Activated naive CD8-positive, alpha-beta T cell treated with anti-CD3 and anti-CD28 coated beads, Interleukin-2, amount 50 U/mL, for 24 hours (primary cell): ENCODE data around the gene NDUFS8.

Experiments used
- ATAC-seq: fragments of 150-1000 bp; cut with Tn5 transposase; one replicate; pipeline ENCODE4 v1.10.0; 2021
- DNase-seq: peaks from one replicate; pipeline ENCODE4 v3.0.0; 2021
- H3K27ac Mint-ChIP-seq: one replicate; pipeline ENCODE4 v1.8.0; 2021; ENCODE audit warnings: mild to moderate bottlenecking, mixed read lengths
- H3K27me3 Mint-ChIP-seq: one replicate; pipeline ENCODE4 v1.8.0; 2021; ENCODE audit warnings: mixed read lengths
- H3K36me3 Mint-ChIP-seq: one replicate; pipeline ENCODE4 v1.8.0; 2021; ENCODE audit warnings: low read depth, mixed read lengths
- H3K4me1 Mint-ChIP-seq: one replicate; pipeline ENCODE4 v1.8.0; 2021; ENCODE audit warnings: mixed read lengths
- H3K4me3 Mint-ChIP-seq: one replicate; pipeline ENCODE4 v1.8.0; 2021; ENCODE audit warnings: mild to moderate bottlenecking, moderate library complexity, mixed read lengths
- H3K9me3 Mint-ChIP-seq: one replicate; pipeline ENCODE4 v1.8.0; 2021; ENCODE audit warnings: mixed read lengths

The NDUFS8 gene

DNA sequence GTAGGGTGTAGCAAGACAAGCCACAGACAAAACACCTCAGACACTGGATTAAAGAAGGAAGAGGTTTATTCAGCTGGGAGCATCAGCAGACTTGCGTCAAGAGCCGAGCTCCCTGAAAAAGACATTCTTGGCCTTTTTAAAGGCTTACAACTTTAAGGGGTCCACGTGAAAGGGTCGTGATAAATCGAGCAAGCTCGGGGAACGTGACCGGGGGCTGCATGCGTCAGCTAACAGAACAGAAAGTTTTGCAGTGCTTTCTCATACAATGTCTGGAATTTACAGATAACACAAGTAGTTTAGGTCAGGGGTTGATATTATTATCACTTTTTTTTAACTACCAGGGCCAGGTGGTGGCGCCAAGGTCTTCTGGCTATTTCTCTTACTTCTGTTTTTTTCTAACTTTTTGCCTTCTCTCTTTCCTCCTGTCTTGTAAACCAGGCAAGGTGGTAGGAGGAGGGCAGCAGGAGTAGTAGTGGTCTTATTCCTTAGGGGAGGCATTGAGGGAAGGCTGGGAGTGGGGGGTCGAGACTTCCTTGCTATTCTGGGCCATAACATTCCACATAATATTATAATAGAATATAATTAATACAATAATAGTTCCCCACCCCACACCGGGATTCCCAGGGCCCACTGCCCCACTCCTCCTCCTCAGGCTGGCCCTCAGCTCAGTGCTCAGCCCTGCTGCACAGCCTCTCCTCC is 20.9 kb upstream of the NDUFS8 start:
- Mint-ChIP-seq H3K4me3 (no peak overlapping the region), H3K4me1 (peaks cover 14% of the 10 kb centered on the region), H3K27ac (no peak overlapping the region), H3K9me3 (no peaks in the 10 kb centered on the region), H3K27me3 (peaks cover 2% of the 10 kb centered on the region), H3K36me3 (no peaks in the 10 kb centered on the region)
- ATAC-seq (no peak), DNase-seq (no peak)

DNA sequence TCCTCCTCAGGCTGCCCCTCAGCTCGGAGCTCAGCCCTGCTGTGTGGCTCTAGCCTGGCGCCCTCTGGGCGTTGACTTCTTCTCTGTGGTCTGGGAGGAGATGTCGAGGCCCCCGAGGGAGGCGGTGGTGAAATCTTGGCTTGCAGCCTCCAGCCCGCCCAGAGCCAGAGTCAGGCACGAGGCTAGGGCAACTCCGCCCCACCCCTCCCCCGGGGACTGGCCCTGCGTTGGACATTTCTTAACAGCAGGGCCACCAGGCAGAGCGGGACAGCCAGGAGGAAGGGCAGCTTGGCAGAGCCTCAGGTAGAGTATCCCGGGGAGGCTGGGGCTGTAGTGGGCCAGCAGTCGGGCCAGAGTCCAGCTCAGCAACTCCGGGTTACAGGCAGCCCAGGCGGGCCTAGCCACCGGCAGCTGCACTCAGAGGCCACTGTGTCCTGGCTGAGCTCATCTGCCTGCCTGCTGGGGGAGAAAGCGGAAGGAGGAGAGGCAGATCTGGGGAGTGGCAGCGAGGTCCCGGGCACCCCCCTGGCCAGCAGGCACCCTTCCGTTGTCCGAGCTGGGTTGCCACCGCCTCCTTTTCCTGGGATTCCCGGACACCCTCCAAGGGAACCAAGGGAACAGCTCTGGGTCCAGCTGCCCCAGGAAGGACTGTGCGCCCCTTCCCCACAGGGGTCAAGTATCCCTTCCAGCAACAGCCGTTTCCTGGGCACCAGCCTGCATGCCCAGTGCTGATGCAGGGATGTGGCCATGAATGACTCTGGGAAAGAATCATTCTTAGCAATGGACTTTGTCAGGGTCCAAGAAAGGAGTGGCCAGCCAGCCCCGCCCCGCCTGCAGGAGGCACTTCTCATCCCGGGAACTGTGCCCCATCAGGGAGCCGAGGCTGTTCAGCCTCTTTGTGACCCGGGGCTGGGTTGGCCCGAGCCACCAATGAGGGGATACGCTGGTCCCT is 20.1 kb upstream of the NDUFS8 start, which contains the start of gene ALDH3B1:
ALDH3B1 (plus strand) TSS at position 238 of the 952 bp plus-strand sequence. CDS start 4,971 bp downstream, outside the sequence.
- Mint-ChIP-seq H3K4me1 (peaks cover 8% of the 10 kb centered on the region), H3K36me3 (no peaks in the 10 kb centered on the region), H3K27me3 (peaks cover 2% of the 10 kb centered on the region), H3K27ac (no peak within 1 kb of the TSS), H3K4me3 (no peak within 1 kb of the TSS), H3K9me3 (no peaks in the 10 kb centered on the region)
- peak; percentile 8 for ATAC-seq
- no peak for DNase-seq

DNA sequence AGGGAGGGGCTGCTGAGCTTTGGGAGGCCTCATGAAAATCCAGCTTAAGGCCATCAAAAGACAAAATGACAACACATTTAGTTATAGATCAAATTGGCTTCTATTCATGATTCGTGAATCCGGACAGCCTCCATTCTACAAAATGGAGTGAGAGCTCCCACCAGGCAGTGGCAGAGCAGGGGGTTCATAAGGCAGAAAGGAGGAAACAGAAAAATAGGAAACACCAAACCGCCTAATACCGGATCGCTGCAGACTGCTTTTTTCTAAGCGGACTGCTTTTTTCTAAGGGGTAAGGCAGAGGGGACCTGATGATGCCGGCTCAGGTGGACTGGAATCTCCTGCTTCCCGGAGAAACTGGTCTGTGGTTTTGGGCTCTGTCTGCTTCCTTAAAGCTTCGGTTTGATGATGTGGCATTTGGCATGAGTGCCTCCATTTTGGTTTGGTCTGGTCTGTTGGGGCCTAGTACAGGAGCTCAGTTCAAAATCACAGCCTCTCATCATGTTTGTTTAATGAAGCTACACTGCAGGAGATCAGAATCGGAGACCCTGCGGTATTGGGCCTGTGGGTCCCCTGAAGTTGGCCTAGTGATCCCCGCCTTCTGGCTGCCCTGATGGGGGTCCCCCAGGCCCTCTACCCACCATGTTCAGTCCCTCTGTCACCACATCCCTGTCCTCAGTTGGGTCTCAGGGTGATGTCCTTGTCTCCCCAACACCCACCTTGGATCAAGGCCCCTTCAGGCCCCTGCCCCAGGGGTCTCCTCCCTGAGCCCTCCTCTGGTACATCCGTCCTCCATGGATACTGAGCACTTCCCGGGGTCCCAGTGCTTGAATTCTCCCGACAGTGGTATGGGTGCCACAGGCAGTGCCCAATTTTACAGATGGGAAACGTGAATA is 19.2 kb upstream of the NDUFS8 start:
- H3K27me3 Mint-ChIP-seq, result peaks cover 2% of the 10 kb centered on the region
- H3K27ac Mint-ChIP-seq, result no peak overlapping the region
- H3K4me1 Mint-ChIP-seq, result peaks cover 8% of the 10 kb centered on the region
- no peaks in the 10 kb centered on the region for H3K36me3 Mint-ChIP-seq
- H3K4me3 Mint-ChIP-seq, result no peak overlapping the region
- ATAC-seq (no peak), DNase-seq (no peak)
- H3K9me3 Mint-ChIP-seq, result no peaks in the 10 kb centered on the region

DNA sequence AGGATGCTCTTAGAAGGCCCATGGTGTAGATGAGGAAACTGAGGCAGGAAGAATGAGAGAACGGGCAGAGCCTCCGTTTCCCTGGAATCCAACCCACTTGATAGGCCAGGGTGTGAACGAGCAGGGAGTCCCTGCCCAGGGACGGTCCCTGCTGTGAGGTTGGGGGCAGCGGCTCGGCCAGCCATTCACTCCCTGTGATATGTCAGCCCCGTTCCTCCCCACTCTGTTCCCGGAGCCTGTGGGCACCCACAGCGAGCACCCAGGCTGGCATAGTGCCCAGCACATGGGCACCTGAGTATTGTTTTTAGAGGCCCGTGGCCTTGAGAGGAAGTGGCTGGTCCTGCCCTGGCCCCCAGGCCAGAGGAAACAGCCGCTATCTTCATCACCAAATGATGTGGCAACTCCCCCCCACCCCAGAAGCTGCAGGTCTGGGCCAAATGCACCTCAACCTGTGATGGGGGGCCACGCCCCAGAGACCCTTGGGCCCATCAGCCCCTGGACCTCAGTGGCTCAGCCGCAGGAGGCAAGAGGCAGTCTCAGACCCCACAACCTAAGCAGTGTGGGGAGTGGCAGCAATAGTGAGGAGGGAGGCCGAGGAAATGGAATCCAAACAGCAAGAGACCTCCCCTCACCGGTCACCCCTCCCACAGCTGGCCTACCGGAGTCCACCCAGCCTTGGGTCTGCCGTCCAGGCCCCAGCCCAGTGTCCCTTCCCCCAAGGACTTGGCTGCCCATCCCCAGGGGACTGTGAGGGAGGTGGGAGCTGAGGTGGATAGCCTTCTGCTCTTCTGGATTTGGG is 18.2 kb upstream of the NDUFS8 start:
- ATAC-seq (no peak), DNase-seq (no peak)
- Mint-ChIP-seq H3K4me3 (no peak overlapping the region), H3K36me3 (no peaks in the 10 kb centered on the region), H3K27ac (no peak overlapping the region), H3K9me3 (no peaks in the 10 kb centered on the region), H3K4me1 (peaks cover 8% of the 10 kb centered on the region), H3K27me3 (peaks cover 2% of the 10 kb centered on the region)

DNA sequence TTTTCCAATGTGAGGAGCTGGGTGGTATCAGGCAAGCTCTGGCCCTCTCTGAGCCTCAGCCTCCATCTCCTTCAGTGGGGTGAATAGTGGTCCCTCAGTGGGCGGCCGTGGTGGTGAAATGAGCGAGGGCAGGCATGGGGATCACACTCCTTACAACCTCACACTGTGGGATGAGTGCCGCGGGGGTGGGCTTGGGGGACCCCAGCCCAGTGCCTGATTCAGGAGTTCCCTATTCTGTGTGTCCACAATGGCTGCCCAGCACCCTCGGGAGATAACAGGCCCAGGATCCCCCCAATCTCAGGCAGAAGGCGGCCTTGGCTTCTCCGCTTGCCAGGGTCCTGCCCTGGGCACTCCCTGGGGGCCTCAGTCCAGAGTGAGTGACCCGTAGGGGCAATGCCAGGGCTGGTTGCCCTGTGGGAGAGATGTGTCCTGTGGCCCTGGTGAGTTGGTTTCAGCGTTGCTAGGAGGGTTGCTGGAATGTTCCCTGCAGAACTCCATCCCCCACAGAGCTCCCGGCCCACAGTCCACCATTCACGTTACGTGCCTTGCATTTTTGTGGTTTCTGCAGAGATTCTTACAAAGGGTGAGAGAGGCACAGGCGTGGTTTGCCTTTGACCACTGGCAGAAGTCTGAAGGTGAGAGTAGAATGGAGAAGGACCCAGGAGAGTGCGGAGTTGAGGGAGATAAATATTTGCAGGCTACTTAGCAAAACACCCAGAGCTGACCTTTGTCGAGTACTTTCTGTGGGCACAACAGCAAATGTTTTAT is 17.5 kb upstream of the NDUFS8 start:
- H3K4me3 Mint-ChIP-seq, result no peak overlapping the region
- no peaks in the 10 kb centered on the region for H3K36me3 Mint-ChIP-seq
- H3K27ac Mint-ChIP-seq, result no peak overlapping the region
- H3K9me3 Mint-ChIP-seq, result no peaks in the 10 kb centered on the region
- H3K27me3 Mint-ChIP-seq, result peaks cover 2% of the 10 kb centered on the region
- peaks cover 8% of the 10 kb centered on the region for H3K4me1 Mint-ChIP-seq
- DNase-seq (no peak), ATAC-seq (no peak)

DNA sequence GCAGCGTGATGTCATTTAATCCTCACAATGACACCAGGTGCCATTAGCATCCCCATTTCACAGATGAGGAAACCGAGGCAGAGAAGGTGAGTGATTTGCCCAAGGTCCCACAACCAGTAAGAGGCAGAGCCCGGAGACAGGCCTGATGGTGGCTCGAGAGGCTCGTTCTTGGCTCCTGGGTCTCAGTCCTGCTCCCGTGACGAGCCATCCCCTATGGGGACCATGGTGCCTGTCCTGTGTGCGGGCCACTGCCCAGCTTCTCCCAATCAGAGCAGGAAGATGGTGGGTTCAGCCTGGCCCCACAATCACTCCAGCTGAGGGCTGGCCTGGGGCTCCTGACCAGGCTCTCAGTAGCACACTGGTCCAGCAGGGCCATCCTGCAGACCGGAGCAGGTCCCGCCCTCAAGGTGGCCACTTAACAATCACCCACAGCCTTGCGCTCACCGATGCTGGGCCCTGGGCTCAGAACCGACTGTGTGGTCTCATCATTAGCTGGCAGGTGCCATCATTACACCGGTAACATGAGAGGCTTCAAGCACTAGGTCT is 16.8 kb upstream of the NDUFS8 start:
- no peak for ATAC-seq
- H3K9me3 Mint-ChIP-seq, result no peaks in the 10 kb centered on the region
- H3K27me3 Mint-ChIP-seq, result peaks cover 2% of the 10 kb centered on the region
- H3K36me3 Mint-ChIP-seq, result no peaks in the 10 kb centered on the region
- no peak overlapping the region for H3K27ac Mint-ChIP-seq
- DNase-seq, result no peak
- peaks cover 8% of the 10 kb centered on the region for H3K4me1 Mint-ChIP-seq
- H3K4me3 Mint-ChIP-seq, result no peak overlapping the region

DNA sequence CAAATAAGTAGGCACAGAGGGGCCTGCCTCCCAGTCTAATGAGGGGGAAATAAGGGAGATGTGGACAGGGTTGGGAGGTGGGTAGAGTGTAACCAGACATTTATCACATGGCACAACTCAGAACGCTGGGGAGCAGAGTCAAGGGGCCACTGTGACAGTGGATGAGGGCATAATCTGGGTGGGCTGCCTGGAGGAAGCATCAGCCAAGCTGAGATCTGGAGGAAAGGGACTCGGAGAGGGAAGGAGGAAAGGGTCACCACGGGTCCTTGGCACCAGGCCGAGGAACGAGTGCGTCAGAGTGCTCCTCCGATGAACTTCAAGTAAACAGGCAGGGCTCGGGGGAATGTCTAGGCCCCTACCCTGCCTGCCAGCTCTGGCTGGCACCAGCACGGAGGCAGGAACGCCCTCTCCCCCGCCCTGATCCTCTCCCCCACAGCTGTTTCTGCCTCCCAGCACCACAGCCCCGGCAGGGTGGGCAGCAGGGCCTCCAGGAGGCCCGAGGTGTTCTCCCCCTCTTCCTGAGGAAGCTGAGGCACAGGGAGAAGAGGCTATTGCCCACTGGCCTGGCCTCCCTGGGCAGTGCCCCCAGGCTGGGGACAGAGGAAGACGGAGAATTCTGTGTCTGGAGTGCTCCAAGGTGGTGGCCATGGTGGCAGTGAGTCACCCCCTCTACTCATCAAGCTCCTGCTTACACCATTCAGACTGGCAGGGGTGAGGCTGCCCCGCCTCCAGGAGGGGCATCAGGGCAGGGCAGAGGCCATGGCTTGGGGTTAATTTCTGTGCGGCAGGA is 16.1 kb upstream of the NDUFS8 start:
- no peak for DNase-seq
- Mint-ChIP-seq H3K27me3 (peaks cover 2% of the 10 kb centered on the region), H3K9me3 (no peaks in the 10 kb centered on the region), H3K4me3 (no peak overlapping the region), H3K4me1 (peaks cover 4% of the 10 kb centered on the region), H3K27ac (no peak overlapping the region), H3K36me3 (no peaks in the 10 kb centered on the region)
- ATAC-seq, result peak; percentile 53

DNA sequence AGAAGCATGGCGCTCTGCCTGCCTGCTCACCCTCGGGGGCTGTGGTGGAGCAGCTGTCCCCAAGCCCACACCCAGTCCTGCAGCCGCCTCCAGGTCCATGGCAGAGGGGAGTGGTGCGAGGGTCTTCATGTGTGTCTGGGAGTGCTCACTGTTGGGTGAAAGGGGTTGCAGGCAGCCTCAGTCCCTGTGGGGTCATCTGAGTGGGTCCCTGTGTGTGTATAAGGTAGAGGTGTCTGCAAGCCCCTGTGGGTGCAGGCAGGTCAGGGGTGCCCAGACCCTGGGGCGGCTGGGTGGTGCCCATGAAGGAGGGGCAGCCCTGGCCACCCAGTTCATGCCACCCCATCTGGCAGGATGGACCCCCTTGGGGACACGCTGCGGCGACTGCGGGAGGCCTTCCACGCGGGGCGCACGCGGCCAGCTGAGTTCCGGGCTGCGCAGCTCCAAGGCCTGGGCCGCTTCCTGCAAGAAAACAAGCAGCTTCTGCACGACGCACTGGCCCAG is 15.5 kb upstream of the NDUFS8 start:
- H3K4me1 Mint-ChIP-seq, result no peaks in the 10 kb centered on the region
- no peak overlapping the region for H3K27ac Mint-ChIP-seq
- H3K36me3 Mint-ChIP-seq, result no peaks in the 10 kb centered on the region
- ATAC-seq (no peak), DNase-seq (no peak)
- peaks cover 4% of the 10 kb centered on the region for H3K27me3 Mint-ChIP-seq
- no peak overlapping the region for H3K4me3 Mint-ChIP-seq
- no peaks in the 10 kb centered on the region for H3K9me3 Mint-ChIP-seq

DNA sequence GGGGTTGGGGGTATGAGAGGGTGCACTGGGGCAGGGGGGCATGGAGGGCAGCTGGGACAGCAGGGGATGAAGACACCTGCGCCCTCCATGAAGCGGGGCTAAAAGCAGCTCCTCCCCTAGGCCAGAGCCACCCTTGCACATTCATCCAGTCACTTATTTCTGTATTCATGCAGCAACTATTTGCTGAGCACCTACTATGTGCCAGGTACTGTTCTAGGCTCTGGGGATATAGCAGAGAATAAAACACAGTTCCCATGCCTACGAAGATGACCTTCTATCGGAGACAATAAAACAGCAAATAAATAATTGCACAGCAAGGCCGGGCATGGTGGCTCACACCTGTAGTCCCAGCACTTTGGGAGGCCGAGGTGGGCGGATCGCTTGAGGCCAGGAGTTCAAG is 15.0 kb upstream of the NDUFS8 start:
- H3K36me3 Mint-ChIP-seq, result no peaks in the 10 kb centered on the region

DNA sequence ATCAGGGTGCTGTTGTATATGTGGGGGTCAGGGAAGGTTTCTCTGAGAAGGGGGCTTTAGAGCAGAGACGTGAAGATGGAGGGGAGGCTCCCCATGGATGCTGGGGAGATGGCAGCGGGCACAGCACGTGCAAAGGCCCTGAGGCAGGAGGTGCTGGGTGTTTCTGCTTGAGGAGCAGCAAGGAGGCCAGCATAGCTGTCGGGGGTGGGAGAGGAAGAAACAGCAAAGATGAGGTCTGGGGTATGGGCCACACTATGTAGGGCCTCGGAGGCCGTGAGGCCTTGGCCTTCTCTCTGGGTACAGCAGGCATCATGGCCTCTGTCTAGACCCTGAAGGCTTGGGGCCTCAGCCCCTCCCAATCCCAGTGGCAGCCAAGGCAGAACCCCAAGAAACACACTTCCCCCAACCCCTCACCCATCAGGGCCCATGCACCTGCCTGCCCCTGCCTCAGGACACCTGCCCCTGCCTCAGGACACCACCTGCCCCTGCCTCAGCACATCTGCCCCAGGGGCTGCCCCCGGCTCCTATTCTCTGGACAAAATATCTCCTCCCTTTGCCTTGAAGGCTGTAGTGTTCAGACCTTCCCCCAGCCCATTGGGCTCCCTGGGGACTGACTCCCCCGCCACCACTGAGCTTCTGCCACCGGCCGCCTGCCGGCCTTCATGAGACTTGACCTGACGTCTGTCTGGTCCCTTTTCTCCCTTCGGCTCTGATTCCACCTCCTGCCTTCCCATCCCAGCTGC is 14.1 kb upstream of the NDUFS8 start:
- DNase-seq (no peak), ATAC-seq (no peak)
- Mint-ChIP-seq H3K27ac (no peak overlapping the region), H3K4me1 (no peaks in the 10 kb centered on the region), H3K27me3 (peaks cover 2% of the 10 kb centered on the region), H3K36me3 (no peaks in the 10 kb centered on the region), H3K9me3 (no peaks in the 10 kb centered on the region), H3K4me3 (no peak overlapping the region)

More for the DNA sequence above, 15.0 kb upstream of the NDUFS8 start:
- ATAC-seq, result no peak
- Mint-ChIP-seq H3K9me3 (no peaks in the 10 kb centered on the region), H3K27ac (no peak overlapping the region), H3K4me3 (no peak overlapping the region), H3K27me3 (peaks cover 4% of the 10 kb centered on the region), H3K4me1 (no peaks in the 10 kb centered on the region)
- no peak for DNase-seq

DNA sequence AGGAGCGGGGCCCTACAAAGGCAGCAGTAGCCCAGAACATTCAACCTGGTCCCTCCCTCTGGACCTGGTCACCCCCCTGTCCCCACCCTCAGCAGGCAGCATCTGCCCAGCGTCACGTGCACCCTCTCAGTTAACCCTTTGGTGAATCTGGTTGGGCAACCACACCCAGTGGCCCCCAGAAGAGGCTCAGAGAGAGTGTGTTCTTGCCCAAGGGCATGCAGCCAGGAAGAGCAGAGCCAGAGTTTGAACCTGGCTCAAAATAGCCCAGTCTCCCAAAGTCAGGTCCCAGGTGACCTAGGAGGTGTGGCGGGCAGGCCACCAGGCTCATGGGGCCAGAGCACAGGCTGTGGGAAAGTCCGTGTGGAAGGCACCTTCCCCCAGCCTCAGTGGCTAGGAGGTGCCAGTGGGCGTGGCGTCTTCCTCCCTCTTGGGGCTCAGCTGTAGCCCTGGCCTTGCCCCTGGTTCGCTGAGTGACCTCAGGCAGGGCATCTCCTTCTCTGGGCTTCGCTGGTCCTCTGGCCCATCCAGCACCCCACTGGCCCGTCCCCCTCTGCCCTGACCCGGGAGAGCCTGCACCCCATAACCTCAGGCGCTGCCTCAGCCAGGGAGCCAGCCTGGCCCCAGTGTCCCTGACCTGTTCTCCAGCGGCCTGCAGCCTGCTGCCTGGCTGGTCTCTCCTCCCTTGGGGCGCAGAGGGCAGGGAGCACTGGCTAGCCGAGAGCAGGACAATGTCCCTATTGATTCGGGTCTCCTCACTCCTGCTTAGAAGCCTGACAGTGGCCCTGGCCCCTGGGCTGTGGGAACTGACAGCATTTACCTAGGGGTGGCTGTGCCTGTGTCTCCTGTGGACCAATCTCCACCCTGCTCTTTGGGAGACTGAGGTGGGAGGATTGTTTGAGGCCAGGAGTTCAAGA is 13.3 kb upstream of the NDUFS8 start:
- DNase-seq (no peak), ATAC-seq (no peak)
- Mint-ChIP-seq H3K9me3 (no peaks in the 10 kb centered on the region), H3K27ac (no peak overlapping the region), H3K36me3 (no peaks in the 10 kb centered on the region), H3K4me3 (no peak overlapping the region), H3K27me3 (peaks cover 2% of the 10 kb centered on the region), H3K4me1 (no peaks in the 10 kb centered on the region)
